ENCODE measurements around the gene CCDC50. TPM values are rescaled to one million over a fixed set of nuclear protein-coding genes. Genes with fewer than 3 reads are reported as not detected.

Gene CCDC50, protein sequence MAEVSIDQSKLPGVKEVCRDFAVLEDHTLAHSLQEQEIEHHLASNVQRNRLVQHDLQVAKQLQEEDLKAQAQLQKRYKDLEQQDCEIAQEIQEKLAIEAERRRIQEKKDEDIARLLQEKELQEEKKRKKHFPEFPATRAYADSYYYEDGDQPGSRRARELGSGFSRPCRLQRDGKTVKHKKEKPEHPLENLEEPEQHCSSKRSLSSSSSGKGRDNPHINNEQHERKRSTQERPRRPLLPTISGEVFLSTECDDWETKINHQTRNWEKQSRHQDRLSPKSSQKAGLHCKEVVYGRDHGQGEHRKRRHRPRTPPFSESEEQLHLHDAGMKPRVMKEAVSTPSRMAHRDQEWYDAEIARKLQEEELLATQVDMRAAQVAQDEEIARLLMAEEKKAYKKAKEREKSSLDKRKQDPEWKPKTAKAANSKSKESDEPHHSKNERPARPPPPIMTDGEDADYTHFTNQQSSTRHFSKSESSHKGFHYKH
- polyA plus RNA-seq (2013, experiment 1 of 2), result 114 TPM
- 118 TPM for polyA plus RNA-seq (2013, experiment 2 of 2)

DNA sequence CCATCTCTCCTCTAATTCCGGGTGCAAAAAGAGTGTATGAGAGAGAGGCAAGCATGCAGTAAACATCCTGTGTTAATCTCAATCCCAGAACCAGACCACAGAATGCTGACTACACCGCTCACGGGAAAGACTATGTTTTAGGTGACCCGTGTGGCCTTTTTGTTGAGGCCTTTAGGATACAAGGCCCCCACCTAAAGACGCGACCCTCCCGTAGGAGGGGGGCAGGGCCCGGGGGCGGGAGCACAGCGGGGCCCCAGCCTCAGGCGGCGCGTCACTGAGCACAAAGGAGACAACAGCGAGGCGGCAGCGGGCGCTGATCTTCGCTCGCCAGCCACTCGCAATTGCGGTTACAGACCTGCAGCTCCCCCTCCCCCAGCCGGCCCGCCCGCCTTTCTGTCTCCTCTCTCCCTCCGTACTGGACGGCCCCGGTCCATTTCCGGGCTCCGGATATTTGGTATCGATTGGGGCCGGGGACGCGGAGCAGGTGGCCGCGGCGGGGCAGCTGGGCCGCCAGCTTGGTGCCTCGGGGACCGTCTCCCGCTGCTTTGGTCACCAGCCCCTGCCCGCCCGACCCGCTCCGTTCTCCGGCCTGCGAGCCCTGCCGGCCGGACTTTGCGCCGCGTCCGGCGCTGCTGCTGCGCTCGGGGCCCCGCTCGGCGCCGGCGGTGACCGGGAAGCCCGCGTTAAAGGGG is at the start of gene CCDC50:
Gene CCDC50, plus strand, starts transcription at position 433 of the 692 bp plus-strand sequence. CDS start 281 bp downstream, outside the sequence.
- H3K27ac ChIP-seq (ENCODE audit: low read depth, low read length, severe bottlenecking), result peak within 1 kb of the TSS; percentile 92
- H3K36me3 ChIP-seq (ENCODE audit: control insufficient read depth, insufficient read depth, low read length), result no peaks in the 10 kb centered on the region
- no peaks in the 10 kb centered on the region for H3K9me3 ChIP-seq (ENCODE audit: control insufficient read depth, low read length)
- H3K4me1 ChIP-seq (ENCODE audit: control insufficient read depth, insufficient read depth, low read length, poor library complexity, severe bottlenecking), result peaks cover 14% of the 10 kb centered on the region
- WGBS, 2 experiments (ENCODE audit: insufficient coverage in 2 of 2), result 0 to 1% methylated on average over 24 to 56 of the region's 63 CpGs
- peak within 1 kb of the TSS; percentile 80 for H3K4me3 ChIP-seq (ENCODE audit: extremely low read depth, insufficient read depth, low read length, poor library complexity, severe bottlenecking)

DNA sequence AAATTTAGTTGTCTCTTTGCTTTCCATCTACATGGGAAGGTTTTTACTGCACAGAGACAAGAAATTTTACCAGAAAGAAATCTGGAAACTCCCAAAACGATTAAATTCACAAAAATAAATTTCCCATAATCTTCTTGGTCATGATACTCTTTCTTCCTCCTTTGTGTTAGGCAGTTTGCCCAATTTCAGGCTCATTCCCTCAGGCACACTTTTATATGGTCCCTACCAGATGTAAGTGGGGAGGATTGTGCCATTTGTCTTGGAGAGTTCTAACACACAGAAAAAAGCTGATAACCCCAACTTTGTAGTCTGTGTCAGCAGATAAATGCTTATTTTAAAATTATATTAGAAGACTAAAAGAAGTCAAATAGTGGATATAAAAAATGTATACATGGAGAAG is 49.1 kb upstream of the CCDC50 start:
- H3K4me1 ChIP-seq (ENCODE audit: control insufficient read depth, insufficient read depth, low read length, poor library complexity, severe bottlenecking), result no peaks in the 10 kb centered on the region
- H3K9me3 ChIP-seq (ENCODE audit: control insufficient read depth, low read length), result no peaks in the 10 kb centered on the region
- no peaks in the 10 kb centered on the region for H3K36me3 ChIP-seq (ENCODE audit: control insufficient read depth, insufficient read depth, low read length)
- no CpG with 5 or more reads among the region's 1 CpG for WGBS, 2 experiments (ENCODE audit: insufficient coverage in 2 of 2)
- H3K4me3 ChIP-seq (ENCODE audit: extremely low read depth, insufficient read depth, low read length, poor library complexity, severe bottlenecking), result no peak overlapping the region
- no peak overlapping the region for H3K27ac ChIP-seq (ENCODE audit: low read depth, low read length, severe bottlenecking)

DNA sequence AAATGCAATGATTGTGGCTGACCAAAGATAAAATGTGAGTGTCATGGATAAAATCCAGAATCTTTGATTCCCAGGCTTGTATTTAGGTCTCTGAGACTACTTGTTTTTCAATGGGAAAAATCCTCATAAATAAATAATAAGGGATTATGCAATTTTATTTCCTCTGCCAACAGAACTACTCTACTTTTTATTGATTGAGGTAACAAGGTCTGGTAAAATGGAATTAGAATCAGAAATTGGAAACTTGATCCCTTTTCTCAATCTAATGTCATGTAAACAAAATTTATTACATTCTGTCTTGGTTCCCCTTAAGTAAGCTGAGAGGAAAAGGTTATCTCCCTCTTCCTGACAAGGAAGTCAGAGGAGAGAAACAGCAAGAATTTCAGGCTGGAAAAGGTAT is 48.3 kb upstream of the CCDC50 start:
- Histone ChIP-seq H3K4me3 (ENCODE audit: extremely low read depth, insufficient read depth, low read length, poor library complexity, severe bottlenecking) (no peak overlapping the region), H3K36me3 (ENCODE audit: control insufficient read depth, insufficient read depth, low read length) (no peaks in the 10 kb centered on the region), H3K27ac (ENCODE audit: low read depth, low read length, severe bottlenecking) (no peak overlapping the region), H3K9me3 (ENCODE audit: control insufficient read depth, low read length) (no peaks in the 10 kb centered on the region), H3K4me1 (ENCODE audit: control insufficient read depth, insufficient read depth, low read length, poor library complexity, severe bottlenecking) (no peaks in the 10 kb centered on the region)

DNA sequence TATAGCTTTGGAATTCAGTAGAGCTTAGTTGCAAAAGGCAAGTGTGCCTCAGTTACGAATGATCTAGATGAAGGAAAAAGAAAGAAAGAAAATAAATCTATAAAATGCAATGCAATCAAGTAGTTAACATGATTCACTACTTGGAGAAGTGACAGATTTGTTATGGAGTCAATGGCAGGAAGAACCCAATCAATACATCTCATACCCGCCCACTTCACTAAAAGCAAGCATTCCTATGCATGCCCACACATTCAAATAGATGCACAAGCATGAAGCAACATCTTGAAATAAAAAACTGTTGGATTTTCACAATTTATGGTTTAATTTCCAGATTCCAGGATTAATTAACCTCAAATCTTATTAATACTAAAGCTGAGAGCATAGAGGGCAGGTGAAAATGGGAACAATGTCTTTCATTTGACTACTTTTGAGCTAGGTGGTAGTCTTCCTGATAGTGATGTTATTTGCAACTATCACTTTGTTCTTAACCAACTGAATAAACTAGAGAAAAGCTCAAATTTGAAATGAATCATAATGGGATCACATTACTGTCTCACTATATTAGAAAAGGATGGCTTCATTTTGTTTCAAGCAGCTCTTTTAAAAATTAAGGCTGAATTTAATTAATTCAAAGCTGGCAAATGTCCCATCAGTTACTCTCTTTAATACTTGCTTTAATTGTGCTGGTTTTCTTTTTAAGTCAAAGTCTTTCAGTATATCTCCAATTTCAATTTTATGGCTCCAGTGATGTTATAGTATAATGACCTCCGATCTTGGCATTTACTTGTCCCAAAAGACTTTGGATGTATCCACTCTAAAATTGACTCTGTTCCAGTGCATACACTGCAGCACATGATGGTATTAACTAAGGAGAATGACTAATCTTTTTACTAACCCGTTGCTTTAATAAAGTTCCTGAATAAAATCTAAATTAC is 46.7 kb upstream of the CCDC50 start:
- Histone ChIP-seq H3K36me3 (ENCODE audit: control insufficient read depth, insufficient read depth, low read length) (no peaks in the 10 kb centered on the region), H3K4me1 (ENCODE audit: control insufficient read depth, insufficient read depth, low read length, poor library complexity, severe bottlenecking) (no peaks in the 10 kb centered on the region), H3K27ac (ENCODE audit: low read depth, low read length, severe bottlenecking) (no peak overlapping the region), H3K4me3 (ENCODE audit: extremely low read depth, insufficient read depth, low read length, poor library complexity, severe bottlenecking) (no peak overlapping the region), H3K9me3 (ENCODE audit: control insufficient read depth, low read length) (no peaks in the 10 kb centered on the region)
- WGBS, 2 experiments (ENCODE audit: insufficient coverage in 2 of 2), result no CpG with 5 or more reads among the region's 4 CpGs

DNA sequence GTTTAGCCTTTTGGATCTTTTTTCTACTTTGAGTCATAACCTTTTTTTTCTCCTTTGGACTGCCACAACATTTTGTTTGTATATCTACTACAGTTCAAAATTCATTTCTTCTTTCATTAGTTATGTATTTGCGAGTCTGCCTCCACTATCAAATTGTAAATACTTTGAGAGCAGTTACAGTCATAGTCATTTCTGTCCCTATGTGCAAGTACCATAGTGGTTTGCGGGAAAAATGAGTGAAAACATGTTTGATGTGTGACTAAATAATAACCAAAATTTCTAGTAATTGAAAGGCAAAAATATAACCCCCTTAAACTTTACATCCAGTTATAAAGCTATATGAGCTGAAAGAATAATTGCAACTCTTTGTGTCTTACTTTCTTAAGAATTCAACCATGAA is 45.8 kb upstream of the CCDC50 start:
- H3K4me3 ChIP-seq (ENCODE audit: extremely low read depth, insufficient read depth, low read length, poor library complexity, severe bottlenecking), result no peak overlapping the region
- WGBS, 2 experiments (ENCODE audit: insufficient coverage in 2 of 2), result no CpG with 5 or more reads among the region's 2 CpGs

DNA sequence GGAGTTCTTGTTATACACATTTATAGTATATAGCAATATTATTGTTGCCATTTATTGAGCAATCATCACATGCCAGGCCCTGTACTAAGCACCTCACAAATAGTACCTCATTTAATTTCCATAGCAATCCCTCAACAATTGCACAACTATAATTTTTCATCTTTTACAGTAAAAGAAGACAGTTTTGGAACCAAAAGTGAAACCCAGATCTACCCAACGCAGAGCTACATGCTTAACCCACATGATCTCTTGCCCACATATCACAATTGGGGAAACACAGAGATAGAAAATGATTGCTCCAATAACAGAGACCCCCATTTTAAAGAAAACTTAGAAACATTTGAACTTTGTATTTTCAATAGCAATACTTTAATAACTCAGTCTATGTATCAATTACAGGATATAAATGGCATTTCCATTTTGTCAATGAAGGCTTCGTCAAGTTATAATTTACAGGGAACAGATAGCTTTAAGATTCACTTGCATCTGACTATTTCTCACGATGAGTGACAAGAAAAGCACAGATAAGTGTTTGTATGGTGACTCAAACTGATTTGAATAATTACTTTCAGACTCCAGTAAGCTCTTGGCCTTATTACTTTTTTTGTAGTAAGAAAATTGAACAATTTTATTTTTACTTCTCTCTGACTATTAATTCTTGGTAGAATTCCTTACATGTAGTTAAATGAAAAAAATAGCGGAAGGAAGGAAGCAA is 38.7 kb upstream of the CCDC50 start:
- Histone ChIP-seq H3K9me3 (ENCODE audit: control insufficient read depth, low read length) (no peaks in the 10 kb centered on the region), H3K4me3 (ENCODE audit: extremely low read depth, insufficient read depth, low read length, poor library complexity, severe bottlenecking) (no peak overlapping the region), H3K4me1 (ENCODE audit: control insufficient read depth, insufficient read depth, low read length, poor library complexity, severe bottlenecking) (no peaks in the 10 kb centered on the region), H3K36me3 (ENCODE audit: control insufficient read depth, insufficient read depth, low read length) (no peaks in the 10 kb centered on the region), H3K27ac (ENCODE audit: low read depth, low read length, severe bottlenecking) (no peak overlapping the region)
- WGBS, 2 experiments (ENCODE audit: insufficient coverage in 2 of 2), result no CpG with 5 or more reads among the region's 4 CpGs

More for the DNA sequence above, 45.8 kb upstream of the CCDC50 start:
- no peaks in the 10 kb centered on the region for H3K4me1 ChIP-seq (ENCODE audit: control insufficient read depth, insufficient read depth, low read length, poor library complexity, severe bottlenecking)
- H3K27ac ChIP-seq (ENCODE audit: low read depth, low read length, severe bottlenecking), result no peak overlapping the region
- no peaks in the 10 kb centered on the region for H3K9me3 ChIP-seq (ENCODE audit: control insufficient read depth, low read length)
- no peaks in the 10 kb centered on the region for H3K36me3 ChIP-seq (ENCODE audit: control insufficient read depth, insufficient read depth, low read length)

DNA sequence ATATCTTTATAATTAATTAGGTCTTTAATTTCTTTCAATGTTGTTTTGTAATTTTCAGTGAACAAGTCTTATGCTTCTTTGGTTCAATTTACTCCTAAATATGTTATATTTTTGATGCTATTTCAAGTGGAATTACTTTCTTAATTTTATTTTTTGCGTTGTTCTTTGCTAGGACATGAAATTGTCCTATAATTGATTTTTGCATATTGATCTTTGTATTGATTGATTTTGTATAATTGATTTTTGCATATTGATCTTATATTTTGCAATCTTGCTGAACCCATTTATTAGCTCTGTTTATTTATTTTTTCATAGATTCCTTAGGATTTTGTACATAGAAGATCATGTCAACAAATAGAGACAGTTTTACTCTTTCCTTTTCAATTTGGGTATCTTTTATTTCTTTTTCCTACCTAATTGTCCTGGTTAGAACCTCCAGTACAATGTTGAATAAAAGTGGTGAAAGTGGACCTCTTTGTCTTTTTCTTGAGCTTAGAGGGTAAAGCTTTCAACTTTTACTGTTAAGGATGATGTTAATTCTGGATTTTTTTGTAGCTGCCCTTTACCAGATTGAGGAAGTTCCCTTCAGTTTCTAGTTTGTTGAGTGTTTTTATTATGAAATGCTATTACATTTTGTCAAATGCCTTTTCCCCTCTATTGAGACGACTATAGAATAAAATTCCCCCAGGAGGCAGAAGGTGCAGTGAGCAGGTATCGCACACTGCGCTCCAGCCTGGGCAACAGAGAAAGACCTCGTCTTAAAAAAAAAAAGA is 36.8 kb upstream of the CCDC50 start:
- WGBS, 2 experiments (ENCODE audit: insufficient coverage in 2 of 2), result no CpG with 5 or more reads among the region's 5 CpGs
- Histone ChIP-seq H3K27ac (ENCODE audit: low read depth, low read length, severe bottlenecking) (no peak overlapping the region), H3K36me3 (ENCODE audit: control insufficient read depth, insufficient read depth, low read length) (no peaks in the 10 kb centered on the region), H3K4me1 (ENCODE audit: control insufficient read depth, insufficient read depth, low read length, poor library complexity, severe bottlenecking) (no peaks in the 10 kb centered on the region), H3K9me3 (ENCODE audit: control insufficient read depth, low read length) (no peaks in the 10 kb centered on the region), H3K4me3 (ENCODE audit: extremely low read depth, insufficient read depth, low read length, poor library complexity, severe bottlenecking) (no peak overlapping the region)

DNA sequence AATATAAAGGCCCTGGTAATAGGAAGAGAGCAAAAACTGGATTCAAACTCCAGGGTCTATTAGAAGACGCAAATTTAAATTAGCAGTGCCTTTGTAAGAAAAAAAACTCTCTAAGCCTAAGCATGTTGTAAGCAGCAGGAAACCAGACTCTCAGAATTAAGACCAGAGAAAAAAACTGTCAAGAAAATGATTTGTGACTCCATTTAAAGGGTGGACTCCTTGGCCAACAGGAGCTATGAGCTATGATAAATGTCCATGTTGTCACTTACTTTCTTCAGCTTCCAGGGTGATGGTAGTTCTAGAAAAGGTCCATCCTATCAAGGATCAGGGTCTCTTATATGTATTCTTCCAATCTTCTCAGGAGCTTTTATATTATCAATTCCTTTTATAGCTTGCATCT is 34.9 kb upstream of the CCDC50 start:
- no peak overlapping the region for H3K27ac ChIP-seq (ENCODE audit: low read depth, low read length, severe bottlenecking)
- H3K9me3 ChIP-seq (ENCODE audit: control insufficient read depth, low read length), result no peaks in the 10 kb centered on the region
- WGBS, 2 experiments (ENCODE audit: insufficient coverage in 2 of 2), result 100% methylated on average over 1 of the region's 1 CpG; no CpG with 5 or more reads in 1 of the 2 experiments
- H3K36me3 ChIP-seq (ENCODE audit: control insufficient read depth, insufficient read depth, low read length), result no peaks in the 10 kb centered on the region
- no peaks in the 10 kb centered on the region for H3K4me1 ChIP-seq (ENCODE audit: control insufficient read depth, insufficient read depth, low read length, poor library complexity, severe bottlenecking)
- no peak overlapping the region for H3K4me3 ChIP-seq (ENCODE audit: extremely low read depth, insufficient read depth, low read length, poor library complexity, severe bottlenecking)

DNA sequence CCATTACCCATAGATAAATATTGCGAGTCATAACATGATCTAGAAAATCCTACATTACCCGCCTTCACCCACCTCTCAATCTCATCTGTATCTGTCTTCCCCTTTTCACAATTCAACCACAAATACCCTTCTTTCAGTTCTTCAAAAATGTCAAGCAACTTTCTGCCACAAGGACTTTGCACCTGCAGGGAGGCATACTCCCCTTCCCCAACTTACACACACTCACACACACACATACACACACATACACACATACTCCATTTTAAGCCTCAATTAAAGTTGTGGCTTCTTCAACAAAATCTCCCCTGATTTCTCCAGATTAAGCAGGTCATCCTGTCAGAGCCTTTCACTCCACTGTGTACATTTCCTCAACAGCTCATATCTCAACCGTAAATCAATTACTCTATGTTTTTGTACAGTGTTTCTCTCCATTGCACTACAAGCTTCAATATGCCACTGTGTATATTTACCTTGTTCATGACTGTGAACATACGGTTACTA is 33.1 kb upstream of the CCDC50 start:
- H3K4me1 ChIP-seq (ENCODE audit: control insufficient read depth, insufficient read depth, low read length, poor library complexity, severe bottlenecking), result no peaks in the 10 kb centered on the region
- no peak overlapping the region for H3K27ac ChIP-seq (ENCODE audit: low read depth, low read length, severe bottlenecking)
- H3K9me3 ChIP-seq (ENCODE audit: control insufficient read depth, low read length), result no peaks in the 10 kb centered on the region
- H3K4me3 ChIP-seq (ENCODE audit: extremely low read depth, insufficient read depth, low read length, poor library complexity, severe bottlenecking), result no peak overlapping the region
- H3K36me3 ChIP-seq (ENCODE audit: control insufficient read depth, insufficient read depth, low read length), result no peaks in the 10 kb centered on the region
- 91 to 100% methylated on average over 3 of the region's 4 CpGs for WGBS, 2 experiments (ENCODE audit: insufficient coverage in 2 of 2)
